ENCODE measurements around the gene SMIM41. TPM values are rescaled to one million over a fixed set of nuclear protein-coding genes. Genes with fewer than 3 reads are reported as not detected.
A peak's percentile ranks its signal among the peaks of the same experiment; 100 is the strongest.

SMIM41 gene
- total and polyA plus RNA-seq, 2 donors (not counting 1 experiment from before 2014, with no cell fraction given), result 2.0 to 4.8 TPM

GRCh38 chr12:52073531-52074381 is 5.7 kb upstream of the SMIM41 start:
- no peaks in the 10 kb centered on the region for H3K9me3 ChIP-seq (ENCODE audit: control insufficient read depth, insufficient read depth, low read depth, low read length)
- DNase-seq (ENCODE audit: low read depth in 2 of 2), result peak in 1 of 2 donors; percentile 28
- no peak overlapping the region for H3K9ac ChIP-seq (ENCODE audit: insufficient read depth, low read length)
- no peak overlapping the region for H2AFZ ChIP-seq (ENCODE audit: low read length)
- peak overlapping the region; percentile 39 for H3K27ac ChIP-seq (ENCODE audit: insufficient read depth, low read length)
- no peak overlapping the region for H3K4me3 ChIP-seq (replicated peaks in 1 of 4; ENCODE audit: control extremely low read depth in 1 of 4, insufficient read depth in 1 of 4, low read depth in 3 of 4, low read length in 4 of 4)
- H3K36me3 ChIP-seq (ENCODE audit: control insufficient read depth, insufficient read depth, low read length), result peaks cover 24% of the 10 kb centered on the region
- no peak for TF ChIP-seq CTCF (conservative IDR thresholded peaks at IDR 0.05 in 1 of 2, IDR thresholded peaks at IDR 0.05 in 1 of 2; ENCODE audit: low read depth in 1 of 2, low read length in 2 of 2)
- no peaks in the 10 kb centered on the region for H3K27me3 ChIP-seq (ENCODE audit: control insufficient read depth, insufficient read depth, low read length)
- H3K4me1 ChIP-seq (ENCODE audit: control insufficient read depth, extremely low read depth, insufficient read depth, low read length), result peaks cover 30% of the 10 kb centered on the region
- H3K79me2 ChIP-seq (ENCODE audit: control insufficient read depth, insufficient read depth, low read length), result peaks cover 65% of the 10 kb centered on the region
- no peak overlapping the region for H3K4me2 ChIP-seq (ENCODE audit: extremely low read depth, insufficient read depth, low read length)
- peaks cover 3% of the 10 kb centered on the region for H4K20me1 ChIP-seq (ENCODE audit: control insufficient read depth, extremely low read depth, insufficient read depth, low read length)

DNA sequence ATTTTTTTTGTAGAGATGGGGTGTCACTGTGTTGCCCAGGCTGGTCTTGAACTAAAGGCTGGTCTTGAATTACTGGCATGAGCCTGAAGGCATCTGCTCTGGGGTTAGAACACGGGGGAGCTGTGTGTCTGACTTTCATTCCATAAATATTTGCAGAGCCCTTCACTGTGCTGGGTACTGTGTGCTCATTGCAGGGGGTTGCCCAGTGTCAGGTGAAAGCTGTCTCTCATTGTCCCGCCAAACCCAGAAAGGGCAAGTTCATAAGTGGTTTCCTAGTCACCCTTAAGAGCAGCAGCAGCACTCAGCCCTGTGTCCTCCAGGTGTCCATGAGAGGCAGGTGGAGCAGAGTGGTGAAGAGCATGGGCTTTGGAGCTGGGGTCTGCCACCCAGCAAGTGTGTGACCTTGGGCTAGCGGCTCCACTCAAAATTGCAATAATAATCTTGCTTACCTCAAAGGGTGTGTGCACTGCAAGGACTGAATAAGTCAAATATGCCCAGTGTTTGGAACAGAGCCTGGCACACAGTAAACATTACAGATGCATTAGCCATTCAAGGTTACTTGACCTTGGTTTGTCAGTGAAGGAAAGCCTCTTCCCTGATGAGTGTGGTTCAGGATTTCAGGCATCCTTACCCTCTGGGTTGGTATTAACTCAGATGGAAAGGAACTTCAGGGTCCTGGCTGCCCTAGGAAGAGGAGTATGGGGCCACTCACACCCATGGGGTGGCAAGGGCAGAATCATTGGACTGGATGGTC is 4.4 kb upstream of the SMIM41 start:
- no peak overlapping the region for H3K4me2 ChIP-seq (ENCODE audit: extremely low read depth, insufficient read depth, low read length)

More for the DNA sequence above, 4.4 kb upstream of the SMIM41 start:
- Histone ChIP-seq H4K20me1 (ENCODE audit: control insufficient read depth, extremely low read depth, insufficient read depth, low read length) (peaks cover 3% of the 10 kb centered on the region), H3K9me3 (ENCODE audit: control insufficient read depth, insufficient read depth, low read depth, low read length) (no peaks in the 10 kb centered on the region), H3K79me2 (ENCODE audit: control insufficient read depth, insufficient read depth, low read length) (peaks cover 65% of the 10 kb centered on the region), H2AFZ (ENCODE audit: low read length) (no peak overlapping the region), H3K9ac (ENCODE audit: insufficient read depth, low read length) (no peak overlapping the region), H3K27ac (ENCODE audit: insufficient read depth, low read length) (peak overlapping the region; percentile 19), H3K4me1 (ENCODE audit: control insufficient read depth, extremely low read depth, insufficient read depth, low read length) (peaks cover 34% of the 10 kb centered on the region), H3K27me3 (ENCODE audit: control insufficient read depth, insufficient read depth, low read length) (no peaks in the 10 kb centered on the region), H3K4me3 (replicated peaks in 1 of 4; ENCODE audit: control extremely low read depth in 1 of 4, insufficient read depth in 1 of 4, low read depth in 3 of 4, low read length in 4 of 4) (no peak overlapping the region), H3K36me3 (ENCODE audit: control insufficient read depth, insufficient read depth, low read length) (peaks cover 24% of the 10 kb centered on the region)
- DNase-seq (ENCODE audit: low read depth in 2 of 2), result no peak
- TF ChIP-seq CTCF (conservative IDR thresholded peaks at IDR 0.05 in 1 of 2, IDR thresholded peaks at IDR 0.05 in 1 of 2; ENCODE audit: low read depth in 1 of 2, low read length in 2 of 2) (no peak), EZH2 (IDR thresholded peaks at IDR 0.05; ENCODE audit: low read length, missing control alignments) (no peak)
